K562 (cell line): ENCODE results near the gene NPAS1. TPM values are rescaled to one million over a fixed set of nuclear protein-coding genes. Genes with fewer than 3 reads are reported as not detected.

Source experiments
- ETV1 ChIP-seq: fragments of 450-650 bp; conservative IDR thresholded peaks from 2 replicates; pipeline ENCODE4 v1.6.1; 2016; ENCODE audit warnings: missing genetic modification characterization, control low read depth, low read depth, missing compliant biosample characterization
- HNRNPUL1 ChIP-seq: fragments of 200-400 bp; formaldehyde crosslinking; IDR thresholded peaks from 2 replicates; pipeline ENCODE4 v1.6.1; 2017; ENCODE audit warnings: low read length
- TOE1 ChIP-seq, 2 experiments: fragments of 450-650 bp in 1 of 2; sonication (generic) in 1 of 2; formaldehyde crosslinking in 1 of 2; IDR thresholded peaks; 2 replicates each; pipeline versions ENCODE4 v1.7.1 to v1.8.0; 2016 to 2022; ENCODE audit warnings: borderline replicate concordance in 2 of 2, mild to moderate bottlenecking in 2 of 2, antibody characterized with exemption in 1 of 2, inconsistent platforms in 1 of 2, low read depth in 1 of 2, missing genetic modification reagents in 1 of 2, moderate library complexity in 1 of 2
- YY1 ChIP-seq, 3 experiments: IDR thresholded peaks; 2 replicates each; pipeline ENCODE4 v1.6.1; 2011; ENCODE audit warnings: low read length in 2 of 3, mild to moderate bottlenecking in 2 of 3, moderate library complexity in 2 of 3, borderline replicate concordance in 1 of 3, control low read depth in 1 of 3, low read depth in 1 of 3; ENCODE audit not compliant: insufficient read depth in 3 of 3, insufficient replicate concordance in 2 of 3, control insufficient read depth in 1 of 3, insufficient read length in 1 of 3; ENCODE audit errors: extremely low read depth in 1 of 3
- polyA plus RNA-seq, 8 experiments: library from polyadenylated mRNA; depleted of rRNA in 4 of 8; stranded (reverse) in 5 of 8; unstranded in 3 of 8; fragments of >200 nt; fragmentation: Nextera tagmentation in 2 of 8; fragmentation: Illumina TruSeq in 1 of 8; extraction: Ambion mirVana in 2 of 8; extraction: Trizol in 1 of 8; gene quantifications; 2 replicates each; pipeline versions ENCODE4 v1.2.1 to v1.2.3, GENCODE V29; 2011 to 2014; ENCODE audit warnings: inconsistent platforms in 1 of 8, missing spikeins in 1 of 8
- total RNA-seq, 7 experiments: library from RNA; depleted of rRNA in 6 of 7; stranded (reverse); fragments of >200 nt in 6 of 7; fragmentation: Illumina TruSeq in 2 of 7; extraction: Trizol in 2 of 7; gene quantifications; 2 replicates each; pipeline versions ENCODE4 v1.2.1 to v1.2.3, GENCODE V29; 2011 to 2021; ENCODE audit warnings: low replicate concordance in 1 of 7
- TF ChIP-seq, protein P1 (sequence below): fragments of 450-650 bp; IDR thresholded peaks from 2 replicates; pipeline ENCODE4 v1.6.1; 2016; ENCODE audit warnings: mild to moderate bottlenecking, moderate library complexity
- TF ChIP-seq, protein P2 (sequence below): fragments of 450-650 bp; IDR thresholded peaks from 2 replicates; pipeline ENCODE4 v1.6.1; 2017; ENCODE audit warnings: mild to moderate bottlenecking, moderate library complexity
- TF ChIP-seq, protein P3 (sequence below), 2 experiments: fragments of 450-650 bp; IDR thresholded peaks; 2 replicates each; pipeline ENCODE4 v1.6.1; 2018; ENCODE audit warnings: mild to moderate bottlenecking in 2 of 2, low read depth in 1 of 2; ENCODE audit not compliant: partially characterized antibody in 2 of 2

The NPAS1 gene
- total and polyA plus RNA-seq, 9 of the 15 experiments (the other 6 are each of a cell fraction or from before 2014, with no cell fraction given): 0.58 to 5.3 (median 2.0) TPM; not detected in 2

DNA sequence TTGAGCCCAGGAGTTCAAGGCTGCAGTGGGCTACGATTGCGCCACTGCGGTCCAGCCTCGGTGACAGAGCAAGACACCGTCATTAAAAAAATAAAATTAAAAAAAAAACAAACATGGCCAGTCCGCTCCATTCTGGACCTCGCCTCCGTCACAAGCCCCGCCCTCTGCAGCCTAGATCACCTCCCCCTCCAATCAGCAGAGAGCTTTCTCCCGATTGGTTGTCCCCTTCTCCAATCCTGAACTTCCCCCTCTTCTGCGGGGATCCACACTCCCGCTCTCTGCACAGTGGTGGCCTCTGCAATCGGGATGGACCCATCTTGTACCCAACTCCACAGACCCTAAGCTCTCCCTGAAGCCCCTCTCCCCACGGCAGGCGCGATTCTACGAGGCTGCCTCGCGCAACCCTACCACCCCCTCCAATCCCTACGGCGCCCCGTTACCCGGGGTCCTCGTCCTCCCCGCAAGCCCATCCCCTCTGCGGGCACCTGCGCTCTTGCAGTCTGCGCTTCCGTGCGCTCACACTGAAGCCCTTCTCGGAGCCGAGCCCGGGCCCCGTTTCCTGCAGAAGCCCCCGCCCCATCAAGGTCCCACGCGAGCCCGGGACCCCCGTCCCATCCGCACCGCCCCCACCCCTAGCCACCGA, 28.2 kb downstream of the NPAS1 start (continued):
- TF ChIP-seq, protein P1, sequence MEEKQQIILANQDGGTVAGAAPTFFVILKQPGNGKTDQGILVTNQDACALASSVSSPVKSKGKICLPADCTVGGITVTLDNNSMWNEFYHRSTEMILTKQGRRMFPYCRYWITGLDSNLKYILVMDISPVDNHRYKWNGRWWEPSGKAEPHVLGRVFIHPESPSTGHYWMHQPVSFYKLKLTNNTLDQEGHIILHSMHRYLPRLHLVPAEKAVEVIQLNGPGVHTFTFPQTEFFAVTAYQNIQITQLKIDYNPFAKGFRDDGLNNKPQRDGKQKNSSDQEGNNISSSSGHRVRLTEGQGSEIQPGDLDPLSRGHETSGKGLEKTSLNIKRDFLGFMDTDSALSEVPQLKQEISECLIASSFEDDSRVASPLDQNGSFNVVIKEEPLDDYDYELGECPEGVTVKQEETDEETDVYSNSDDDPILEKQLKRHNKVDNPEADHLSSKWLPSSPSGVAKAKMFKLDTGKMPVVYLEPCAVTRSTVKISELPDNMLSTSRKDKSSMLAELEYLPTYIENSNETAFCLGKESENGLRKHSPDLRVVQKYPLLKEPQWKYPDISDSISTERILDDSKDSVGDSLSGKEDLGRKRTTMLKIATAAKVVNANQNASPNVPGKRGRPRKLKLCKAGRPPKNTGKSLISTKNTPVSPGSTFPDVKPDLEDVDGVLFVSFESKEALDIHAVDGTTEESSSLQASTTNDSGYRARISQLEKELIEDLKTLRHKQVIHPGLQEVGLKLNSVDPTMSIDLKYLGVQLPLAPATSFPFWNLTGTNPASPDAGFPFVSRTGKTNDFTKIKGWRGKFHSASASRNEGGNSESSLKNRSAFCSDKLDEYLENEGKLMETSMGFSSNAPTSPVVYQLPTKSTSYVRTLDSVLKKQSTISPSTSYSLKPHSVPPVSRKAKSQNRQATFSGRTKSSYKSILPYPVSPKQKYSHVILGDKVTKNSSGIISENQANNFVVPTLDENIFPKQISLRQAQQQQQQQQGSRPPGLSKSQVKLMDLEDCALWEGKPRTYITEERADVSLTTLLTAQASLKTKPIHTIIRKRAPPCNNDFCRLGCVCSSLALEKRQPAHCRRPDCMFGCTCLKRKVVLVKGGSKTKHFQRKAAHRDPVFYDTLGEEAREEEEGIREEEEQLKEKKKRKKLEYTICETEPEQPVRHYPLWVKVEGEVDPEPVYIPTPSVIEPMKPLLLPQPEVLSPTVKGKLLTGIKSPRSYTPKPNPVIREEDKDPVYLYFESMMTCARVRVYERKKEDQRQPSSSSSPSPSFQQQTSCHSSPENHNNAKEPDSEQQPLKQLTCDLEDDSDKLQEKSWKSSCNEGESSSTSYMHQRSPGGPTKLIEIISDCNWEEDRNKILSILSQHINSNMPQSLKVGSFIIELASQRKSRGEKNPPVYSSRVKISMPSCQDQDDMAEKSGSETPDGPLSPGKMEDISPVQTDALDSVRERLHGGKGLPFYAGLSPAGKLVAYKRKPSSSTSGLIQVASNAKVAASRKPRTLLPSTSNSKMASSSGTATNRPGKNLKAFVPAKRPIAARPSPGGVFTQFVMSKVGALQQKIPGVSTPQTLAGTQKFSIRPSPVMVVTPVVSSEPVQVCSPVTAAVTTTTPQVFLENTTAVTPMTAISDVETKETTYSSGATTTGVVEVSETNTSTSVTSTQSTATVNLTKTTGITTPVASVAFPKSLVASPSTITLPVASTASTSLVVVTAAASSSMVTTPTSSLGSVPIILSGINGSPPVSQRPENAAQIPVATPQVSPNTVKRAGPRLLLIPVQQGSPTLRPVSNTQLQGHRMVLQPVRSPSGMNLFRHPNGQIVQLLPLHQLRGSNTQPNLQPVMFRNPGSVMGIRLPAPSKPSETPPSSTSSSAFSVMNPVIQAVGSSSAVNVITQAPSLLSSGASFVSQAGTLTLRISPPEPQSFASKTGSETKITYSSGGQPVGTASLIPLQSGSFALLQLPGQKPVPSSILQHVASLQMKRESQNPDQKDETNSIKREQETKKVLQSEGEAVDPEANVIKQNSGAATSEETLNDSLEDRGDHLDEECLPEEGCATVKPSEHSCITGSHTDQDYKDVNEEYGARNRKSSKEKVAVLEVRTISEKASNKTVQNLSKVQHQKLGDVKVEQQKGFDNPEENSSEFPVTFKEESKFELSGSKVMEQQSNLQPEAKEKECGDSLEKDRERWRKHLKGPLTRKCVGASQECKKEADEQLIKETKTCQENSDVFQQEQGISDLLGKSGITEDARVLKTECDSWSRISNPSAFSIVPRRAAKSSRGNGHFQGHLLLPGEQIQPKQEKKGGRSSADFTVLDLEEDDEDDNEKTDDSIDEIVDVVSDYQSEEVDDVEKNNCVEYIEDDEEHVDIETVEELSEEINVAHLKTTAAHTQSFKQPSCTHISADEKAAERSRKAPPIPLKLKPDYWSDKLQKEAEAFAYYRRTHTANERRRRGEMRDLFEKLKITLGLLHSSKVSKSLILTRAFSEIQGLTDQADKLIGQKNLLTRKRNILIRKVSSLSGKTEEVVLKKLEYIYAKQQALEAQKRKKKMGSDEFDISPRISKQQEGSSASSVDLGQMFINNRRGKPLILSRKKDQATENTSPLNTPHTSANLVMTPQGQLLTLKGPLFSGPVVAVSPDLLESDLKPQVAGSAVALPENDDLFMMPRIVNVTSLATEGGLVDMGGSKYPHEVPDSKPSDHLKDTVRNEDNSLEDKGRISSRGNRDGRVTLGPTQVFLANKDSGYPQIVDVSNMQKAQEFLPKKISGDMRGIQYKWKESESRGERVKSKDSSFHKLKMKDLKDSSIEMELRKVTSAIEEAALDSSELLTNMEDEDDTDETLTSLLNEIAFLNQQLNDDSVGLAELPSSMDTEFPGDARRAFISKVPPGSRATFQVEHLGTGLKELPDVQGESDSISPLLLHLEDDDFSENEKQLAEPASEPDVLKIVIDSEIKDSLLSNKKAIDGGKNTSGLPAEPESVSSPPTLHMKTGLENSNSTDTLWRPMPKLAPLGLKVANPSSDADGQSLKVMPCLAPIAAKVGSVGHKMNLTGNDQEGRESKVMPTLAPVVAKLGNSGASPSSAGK: peak; percentile 93
- TF ChIP-seq, protein P2, sequence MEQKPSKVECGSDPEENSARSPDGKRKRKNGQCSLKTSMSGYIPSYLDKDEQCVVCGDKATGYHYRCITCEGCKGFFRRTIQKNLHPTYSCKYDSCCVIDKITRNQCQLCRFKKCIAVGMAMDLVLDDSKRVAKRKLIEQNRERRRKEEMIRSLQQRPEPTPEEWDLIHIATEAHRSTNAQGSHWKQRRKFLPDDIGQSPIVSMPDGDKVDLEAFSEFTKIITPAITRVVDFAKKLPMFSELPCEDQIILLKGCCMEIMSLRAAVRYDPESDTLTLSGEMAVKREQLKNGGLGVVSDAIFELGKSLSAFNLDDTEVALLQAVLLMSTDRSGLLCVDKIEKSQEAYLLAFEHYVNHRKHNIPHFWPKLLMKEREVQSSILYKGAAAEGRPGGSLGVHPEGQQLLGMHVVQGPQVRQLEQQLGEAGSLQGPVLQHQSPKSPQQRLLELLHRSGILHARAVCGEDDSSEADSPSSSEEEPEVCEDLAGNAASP: no peak
- no peak for TF ChIP-seq ETV1 (tag)
- TF ChIP-seq, protein P3, sequence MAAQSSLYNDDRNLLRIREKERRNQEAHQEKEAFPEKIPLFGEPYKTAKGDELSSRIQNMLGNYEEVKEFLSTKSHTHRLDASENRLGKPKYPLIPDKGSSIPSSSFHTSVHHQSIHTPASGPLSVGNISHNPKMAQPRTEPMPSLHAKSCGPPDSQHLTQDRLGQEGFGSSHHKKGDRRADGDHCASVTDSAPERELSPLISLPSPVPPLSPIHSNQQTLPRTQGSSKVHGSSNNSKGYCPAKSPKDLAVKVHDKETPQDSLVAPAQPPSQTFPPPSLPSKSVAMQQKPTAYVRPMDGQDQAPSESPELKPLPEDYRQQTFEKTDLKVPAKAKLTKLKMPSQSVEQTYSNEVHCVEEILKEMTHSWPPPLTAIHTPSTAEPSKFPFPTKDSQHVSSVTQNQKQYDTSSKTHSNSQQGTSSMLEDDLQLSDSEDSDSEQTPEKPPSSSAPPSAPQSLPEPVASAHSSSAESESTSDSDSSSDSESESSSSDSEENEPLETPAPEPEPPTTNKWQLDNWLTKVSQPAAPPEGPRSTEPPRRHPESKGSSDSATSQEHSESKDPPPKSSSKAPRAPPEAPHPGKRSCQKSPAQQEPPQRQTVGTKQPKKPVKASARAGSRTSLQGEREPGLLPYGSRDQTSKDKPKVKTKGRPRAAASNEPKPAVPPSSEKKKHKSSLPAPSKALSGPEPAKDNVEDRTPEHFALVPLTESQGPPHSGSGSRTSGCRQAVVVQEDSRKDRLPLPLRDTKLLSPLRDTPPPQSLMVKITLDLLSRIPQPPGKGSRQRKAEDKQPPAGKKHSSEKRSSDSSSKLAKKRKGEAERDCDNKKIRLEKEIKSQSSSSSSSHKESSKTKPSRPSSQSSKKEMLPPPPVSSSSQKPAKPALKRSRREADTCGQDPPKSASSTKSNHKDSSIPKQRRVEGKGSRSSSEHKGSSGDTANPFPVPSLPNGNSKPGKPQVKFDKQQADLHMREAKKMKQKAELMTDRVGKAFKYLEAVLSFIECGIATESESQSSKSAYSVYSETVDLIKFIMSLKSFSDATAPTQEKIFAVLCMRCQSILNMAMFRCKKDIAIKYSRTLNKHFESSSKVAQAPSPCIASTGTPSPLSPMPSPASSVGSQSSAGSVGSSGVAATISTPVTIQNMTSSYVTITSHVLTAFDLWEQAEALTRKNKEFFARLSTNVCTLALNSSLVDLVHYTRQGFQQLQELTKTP (IDR thresholded peaks at IDR 0.05; ENCODE audit: low read depth in 1 of 2, partially characterized antibody in 2 of 2): peak in 1 of 2 experiments; percentile 34
- no peak for TF ChIP-seq HNRNPUL1
- TF ChIP-seq YY1 (IDR thresholded peaks at IDR 0.05; ENCODE audit: borderline replicate concordance in 1 of 3, control insufficient read depth in 1 of 3, extremely low read depth in 1 of 3, insufficient read depth in 3 of 3, insufficient read length in 1 of 3, insufficient replicate concordance in 2 of 3, low read depth in 1 of 3, low read length in 2 of 3): peak in 2 of 3 experiments; percentile 14 to 48
- TF ChIP-seq TOE1 (IDR thresholded peaks at IDR 0.05; ENCODE audit: borderline replicate concordance): no peak
- no peak for TF ChIP-seq TOE1 (CRISPR knock-in tag; IDR thresholded peaks at IDR 0.05; ENCODE audit: borderline replicate concordance, low read depth)
